ENCODE results near the gene COLEC12. TPM values are rescaled to one million over a fixed set of nuclear protein-coding genes. Genes with fewer than 3 reads are reported as not detected.

Gene COLEC12
- total RNA-seq, 6 donors from 2014 or later = 29.3 to 72.2 (median 47.0) TPM

DNA sequence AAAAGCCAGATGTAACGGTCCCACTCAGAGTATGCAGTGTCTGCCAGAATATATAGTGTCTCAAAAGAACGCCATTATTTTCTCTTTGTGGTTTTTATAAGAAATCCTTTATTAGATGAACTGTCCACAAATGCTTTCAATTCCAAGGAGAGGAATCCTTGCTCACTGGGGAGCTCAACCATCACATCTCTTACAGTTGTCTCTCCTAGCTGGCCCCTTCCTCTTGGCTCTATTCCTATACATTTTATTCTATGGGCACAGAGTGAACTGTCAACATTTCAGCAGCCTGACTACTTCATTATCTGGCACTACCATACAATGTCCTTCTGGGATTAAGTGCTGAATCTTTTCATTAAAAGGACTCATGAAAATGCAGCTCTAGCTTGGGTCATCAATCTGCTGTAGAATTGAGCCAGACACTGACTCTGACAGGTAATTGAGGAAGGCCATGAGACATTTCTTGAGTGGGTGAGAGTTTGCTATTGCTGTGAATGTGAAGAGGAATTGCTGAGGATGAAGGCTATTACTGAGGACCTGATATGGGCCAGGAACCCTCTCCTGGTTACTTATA lies 136.2 kb downstream of the COLEC12 start:
- H3K27me3 ChIP-seq = no peaks in the 10 kb centered on the region
- H3K9me3 ChIP-seq = no peaks in the 10 kb centered on the region
- H3K27ac ChIP-seq = no peak overlapping the region
- H3K36me3 ChIP-seq = no peaks in the 10 kb centered on the region
- 64 to 82% methylated on average over 2 of the region's 2 CpGs for WGBS, 2 donors
- ATAC-seq (ENCODE audit: low FRiP score in 2 of 2) (no peak), DNase-seq (no peak)
- H3K4me1 ChIP-seq = peaks cover 5 to 20% (median 13%) of the 10 kb centered on the region in 4 donors
- TF ChIP-seq POLR2AphosphoS5 (IDR thresholded peaks at IDR 0.05) (no peak), POLR2A (IDR thresholded peaks at IDR 0.05) (no peak), EP300 (IDR thresholded peaks at IDR 0.05) (no peak)
- TF ChIP-seq, protein P1, sequence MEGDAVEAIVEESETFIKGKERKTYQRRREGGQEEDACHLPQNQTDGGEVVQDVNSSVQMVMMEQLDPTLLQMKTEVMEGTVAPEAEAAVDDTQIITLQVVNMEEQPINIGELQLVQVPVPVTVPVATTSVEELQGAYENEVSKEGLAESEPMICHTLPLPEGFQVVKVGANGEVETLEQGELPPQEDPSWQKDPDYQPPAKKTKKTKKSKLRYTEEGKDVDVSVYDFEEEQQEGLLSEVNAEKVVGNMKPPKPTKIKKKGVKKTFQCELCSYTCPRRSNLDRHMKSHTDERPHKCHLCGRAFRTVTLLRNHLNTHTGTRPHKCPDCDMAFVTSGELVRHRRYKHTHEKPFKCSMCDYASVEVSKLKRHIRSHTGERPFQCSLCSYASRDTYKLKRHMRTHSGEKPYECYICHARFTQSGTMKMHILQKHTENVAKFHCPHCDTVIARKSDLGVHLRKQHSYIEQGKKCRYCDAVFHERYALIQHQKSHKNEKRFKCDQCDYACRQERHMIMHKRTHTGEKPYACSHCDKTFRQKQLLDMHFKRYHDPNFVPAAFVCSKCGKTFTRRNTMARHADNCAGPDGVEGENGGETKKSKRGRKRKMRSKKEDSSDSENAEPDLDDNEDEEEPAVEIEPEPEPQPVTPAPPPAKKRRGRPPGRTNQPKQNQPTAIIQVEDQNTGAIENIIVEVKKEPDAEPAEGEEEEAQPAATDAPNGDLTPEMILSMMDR (IDR thresholded peaks at IDR 0.05) = no peak
- no peak overlapping the region for H3K4me3 ChIP-seq

DNA sequence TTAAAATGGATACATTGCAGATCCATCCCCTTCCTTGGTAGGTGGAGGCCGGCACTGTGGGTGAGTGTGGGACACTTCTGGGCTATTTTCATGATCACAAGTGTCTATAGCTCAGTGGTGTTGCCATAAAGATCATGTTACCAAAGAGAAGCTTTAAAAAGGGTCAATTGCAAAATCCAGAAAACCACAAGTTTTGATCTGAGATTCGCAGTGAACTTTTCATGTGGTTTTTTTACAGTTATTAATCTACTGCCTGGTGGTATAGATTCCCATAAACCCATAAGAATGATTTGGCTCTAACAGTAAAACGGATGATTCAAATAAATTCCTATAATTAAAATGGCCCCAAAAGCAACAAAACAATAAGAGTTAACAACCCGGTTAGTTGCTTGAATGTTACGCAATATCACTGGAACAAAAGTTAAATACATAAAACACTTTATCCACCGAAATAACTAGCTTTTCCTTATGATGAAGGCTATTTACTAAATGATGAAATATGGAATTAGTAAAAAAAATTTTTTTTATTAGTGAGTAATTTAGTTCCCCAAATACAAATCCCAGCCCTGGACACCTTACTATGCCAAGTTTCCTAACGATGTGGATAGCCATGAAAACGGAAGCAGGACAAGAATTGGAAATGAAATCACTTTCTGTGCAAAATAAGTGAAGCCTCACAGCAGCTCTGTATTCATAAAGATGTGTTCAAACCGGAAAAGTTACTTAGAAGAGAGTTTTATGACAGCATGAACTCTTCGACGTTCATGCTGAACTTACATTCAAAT lies 137.0 kb downstream of the COLEC12 start:
- WGBS, 2 donors = 61 to 65% methylated on average over 11 of the region's 11 CpGs
- H3K36me3 ChIP-seq = no peaks in the 10 kb centered on the region
- no peaks in the 10 kb centered on the region for H3K9me3 ChIP-seq
- H3K27ac ChIP-seq = peak overlapping the region in 1 of 4 donors; percentile 10
- TF ChIP-seq EP300 (IDR thresholded peaks at IDR 0.05) (no peak), POLR2AphosphoS5 (IDR thresholded peaks at IDR 0.05) (no peak), POLR2A (IDR thresholded peaks at IDR 0.05) (no peak)
- TF ChIP-seq, protein P1 (IDR thresholded peaks at IDR 0.05) = no peak
- no peaks in the 10 kb centered on the region for H3K27me3 ChIP-seq
- H3K4me1 ChIP-seq = peaks cover 5 to 20% (median 13%) of the 10 kb centered on the region in 4 donors
- H3K4me3 ChIP-seq = no peak overlapping the region
- DNase-seq (no peak), ATAC-seq (ENCODE audit: low FRiP score in 2 of 2) (peak in 1 of 2 donors; percentile 31)

DNA sequence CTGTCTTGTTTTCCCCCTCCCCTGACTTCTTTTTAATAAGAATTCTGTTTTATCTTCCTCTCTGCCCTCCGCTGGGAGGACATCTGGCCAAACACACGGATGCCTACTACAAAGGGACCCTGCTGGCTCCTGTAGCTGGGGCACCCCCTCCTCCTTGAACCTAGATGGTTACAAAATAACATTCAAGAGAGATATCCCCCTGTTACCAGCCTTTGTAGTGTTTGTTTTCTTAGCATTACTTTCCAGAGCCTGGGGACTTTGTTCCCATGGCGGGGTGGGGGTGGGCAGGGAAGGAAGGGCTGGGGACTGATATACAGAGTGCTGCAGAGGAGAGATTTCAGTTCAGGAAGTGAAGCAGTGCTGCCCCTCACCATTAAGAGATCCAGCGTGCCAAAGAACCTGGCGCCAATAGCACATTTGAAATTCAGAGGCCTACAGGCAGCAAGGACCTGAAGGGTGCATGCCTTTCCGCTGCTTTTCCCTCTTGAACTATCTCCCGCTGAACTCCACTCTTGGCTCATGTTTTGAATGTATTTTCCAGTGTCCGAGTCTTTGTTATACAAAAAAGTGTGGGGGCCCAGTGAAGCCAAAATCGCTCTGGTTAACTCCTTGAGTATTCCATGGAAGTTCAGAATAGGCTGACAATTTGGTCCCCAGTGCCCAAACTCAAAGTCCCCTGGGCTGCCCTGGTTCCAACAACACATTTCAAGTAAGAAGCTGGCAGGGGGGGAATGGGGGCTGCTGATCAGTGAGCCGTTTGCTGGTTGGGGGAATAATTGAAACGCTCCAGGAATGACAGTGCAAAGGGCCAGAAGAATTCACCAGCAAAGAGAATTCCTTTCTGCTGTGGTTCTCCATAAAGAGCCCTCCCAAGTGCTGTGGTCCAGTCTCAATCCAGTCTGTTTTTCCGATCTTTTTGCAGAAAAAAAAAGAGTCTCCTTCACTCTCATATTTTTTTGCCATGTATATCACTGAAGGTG lies 137.9 kb downstream of the COLEC12 start:
- no peaks in the 10 kb centered on the region for H3K27me3 ChIP-seq
- DNase-seq (no peak), ATAC-seq (ENCODE audit: low FRiP score in 2 of 2) (no peak)
- no peak overlapping the region for H3K4me3 ChIP-seq
- H3K4me1 ChIP-seq = peaks cover 5 to 20% (median 13%) of the 10 kb centered on the region in 4 donors
- no peaks in the 10 kb centered on the region for H3K9me3 ChIP-seq
- 72 to 74% methylated on average over 12 of the region's 12 CpGs for WGBS, 2 donors
- TF ChIP-seq POLR2AphosphoS5 (IDR thresholded peaks at IDR 0.05) (no peak), EP300 (IDR thresholded peaks at IDR 0.05) (no peak), POLR2A (IDR thresholded peaks at IDR 0.05) (no peak)
- TF ChIP-seq, protein P1 (IDR thresholded peaks at IDR 0.05) = no peak
- H3K36me3 ChIP-seq = no peaks in the 10 kb centered on the region
- H3K27ac ChIP-seq = peak overlapping the region in 2 of 4 donors; percentile 10 to 40

DNA sequence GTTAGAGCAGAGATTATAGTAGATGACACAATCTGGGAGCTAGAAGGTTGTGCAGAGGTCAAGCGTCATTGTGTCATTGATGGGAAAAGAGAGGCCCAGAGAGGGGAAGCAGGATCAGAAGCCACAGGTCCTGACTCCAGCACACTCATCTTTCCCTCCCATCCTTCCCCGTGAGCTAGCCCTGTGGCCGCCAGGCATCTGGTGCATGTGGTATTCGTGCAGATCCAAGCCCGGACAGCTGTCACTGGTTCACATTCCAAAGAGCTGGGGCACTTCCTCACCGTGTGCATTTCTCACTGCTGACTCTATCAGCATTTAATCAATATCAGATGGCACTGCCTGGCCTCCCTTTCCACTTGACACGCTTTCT lies 138.6 kb downstream of the COLEC12 start:
- H3K9me3 ChIP-seq = no peaks in the 10 kb centered on the region
- ATAC-seq (ENCODE audit: low FRiP score in 2 of 2) = peak; percentile 56 to 77
- peak overlapping the region in 1 of 4 donors; percentile 40 for H3K27ac ChIP-seq
- H3K4me3 ChIP-seq = no peak overlapping the region
- peak in 1 of 2 donors; percentile 33 for TF ChIP-seq POLR2AphosphoS5 (IDR thresholded peaks at IDR 0.05)
- no peak for TF ChIP-seq POLR2A (IDR thresholded peaks at IDR 0.05)
- no peak for TF ChIP-seq EP300 (IDR thresholded peaks at IDR 0.05)
- 68 to 70% methylated on average over 7 of the region's 7 CpGs for WGBS, 2 donors
- H3K4me1 ChIP-seq = peaks cover 5 to 20% (median 13%) of the 10 kb centered on the region in 4 donors
- no peak for DNase-seq
- no peaks in the 10 kb centered on the region for H3K27me3 ChIP-seq
- no peaks in the 10 kb centered on the region for H3K36me3 ChIP-seq
